GM10248 (cell line): ENCODE data around the gene NT5M.

Source experiments
- CTCF ChIA-PET: fragments of 300-600 bp; sonication (Branson Sonifier 250); formaldehyde crosslinking; extraction: SDS; loops from one replicate; lab custom pipeline; 2021; ENCODE audit warnings: antibody characterized with exemption; lab: Yijun Ruan, JAX
- POLR2A ChIA-PET: fragments of 350-650 bp; sonication (Branson Sonifier 250); formaldehyde crosslinking; extraction: SDS; loops from one replicate; lab custom pipeline; 2020; ENCODE audit warnings: antibody characterized with exemption; lab: Yijun Ruan, JAX
- DNase-seq: peaks from one replicate; pipeline ENCODE4 v3.0.0; 2012; ENCODE audit errors: extremely low spot score
- CTCF ChIP-seq: IDR thresholded peaks from 2 replicates; pipeline ENCODE4 v1.5.1; 2012; ENCODE audit warnings: mild to moderate bottlenecking, low read depth; ENCODE audit errors: extremely low read depth, missing control alignments, control extremely low read depth

NT5M gene

GRCh38 chr17:17328251-17328650 lies 25.1 kb downstream of the NT5M start:
- POLR2A ChIA-PET, result no interaction called here
- TF ChIP-seq CTCF, result no peak
- CTCF ChIA-PET, result interaction anchor here (0.7 kb wide), 1 partner anchor 10 kb away, joined by 3 read pairs; no protein-coding TSS in a partner anchor
- no peak for DNase-seq

- ChIA-PET POLR2A (no interaction called here), CTCF (interaction anchor here (1.5 kb wide), 1 partner anchor 13 kb away, joined by 6 read pairs; no protein-coding TSS in a partner anchor)
- no peak for TF ChIP-seq CTCF
- no peak for DNase-seq
Measured at GRCh38 chr17:17341452-17341851, 38.3 kb downstream of the NT5M start.

GRCh38 chr17:17342242-17342945 lies 39.2 kb downstream of the NT5M start:
- ChIA-PET CTCF (interaction anchor here (1.5 to 3.7 kb wide), 3 partner anchors 12 to 300 kb away, joined by 4 to 22 read pairs (median 6); no protein-coding TSS in a partner anchor), POLR2A (no interaction called here)
- TF ChIP-seq CTCF, result no peak
- DNase-seq, result no peak

GRCh38 chr17:17343160-17343735 lies 40.1 kb downstream of the NT5M start:
- TF ChIP-seq CTCF, result no peak
- CTCF ChIA-PET, result interaction anchor here (1.0 to 3.7 kb wide), 3 partner anchors 11 to 299 kb away, joined by 3 to 22 read pairs (median 4); no protein-coding TSS in a partner anchor
- DNase-seq, result no peak
- POLR2A ChIA-PET, result no interaction called here

- TF ChIP-seq CTCF, result no peak
- ChIA-PET POLR2A (no interaction called here), CTCF (interaction anchor here (1.0 to 3.7 kb wide), 3 partner anchors 11 to 298 kb away, joined by 3 to 22 read pairs (median 4); no protein-coding TSS in a partner anchor)
- DNase-seq, result no peak
Measured at GRCh38 chr17:17343896-17344506, 40.8 kb downstream of the NT5M start.

GRCh38 chr17:17344507-17345293 lies 41.5 kb downstream of the NT5M start:
- TF ChIP-seq CTCF, result no peak
- ChIA-PET POLR2A (no interaction called here), CTCF (interaction anchor here (3.7 kb wide), 1 partner anchor 10 kb away, joined by 22 read pairs; no protein-coding TSS in a partner anchor)
- DNase-seq, result no peak
